Smooth muscle cell (in vitro differentiated cells): ENCODE measurements around the gene PTPRD. TPM values are rescaled to one million over a fixed set of nuclear protein-coding genes. Genes with fewer than 3 reads are reported as not detected.

ENCODE experiments used
- DNase-seq: peaks from one replicate; lab custom pipeline; 2025; ENCODE audit not compliant: unreplicated experiment; lab: John Stamatoyannopoulos, UW
- H2AFZ ChIP-seq: fragments of 200-600 bp; sonication (generic); 2 replicates; pipeline ENCODE4 v1.6.0; 2016; ENCODE audit warnings: antibody characterized with exemption, low read depth, mild to moderate bottlenecking
- H3F3A ChIP-seq: fragments of 200-600 bp; sonication (generic); 2 replicates; pipeline ENCODE4 v1.6.0; 2017; ENCODE audit warnings: antibody characterized with exemption, low read depth
- H3K27ac ChIP-seq: fragments of 200-600 bp; sonication (generic); 2 replicates; pipeline ENCODE4 v1.5.1; 2016; ENCODE audit warnings: low read depth, mild to moderate bottlenecking
- H3K27me3 ChIP-seq: fragments of 200-600 bp; sonication (generic); 2 replicates; pipeline ENCODE4 v1.6.1; 2016; ENCODE audit warnings: low read depth, mild to moderate bottlenecking
- H3K36me3 ChIP-seq: fragments of 200-600 bp; sonication (generic); 2 replicates; pipeline ENCODE4 v1.5.1; 2016; ENCODE audit warnings: low read depth
- H3K4me1 ChIP-seq: fragments of 200-600 bp; sonication (generic); 2 replicates; pipeline ENCODE4 v1.5.1; 2016; ENCODE audit warnings: low read depth
- H3K4me2 ChIP-seq: fragments of 200-600 bp; sonication (generic); 2 replicates; pipeline ENCODE4 v1.6.0; 2016; ENCODE audit warnings: mild to moderate bottlenecking
- H3K4me3 ChIP-seq: fragments of 200-600 bp; sonication (generic); 2 replicates; pipeline ENCODE4 v1.5.1; 2016; ENCODE audit warnings: mild to moderate bottlenecking
- H3K79me2 ChIP-seq: fragments of 200-600 bp; sonication (generic); 2 replicates; pipeline ENCODE4 v1.6.0; 2016; ENCODE audit warnings: low read depth, mild to moderate bottlenecking
- H3K9ac ChIP-seq: fragments of 200-600 bp; sonication (generic); 2 replicates; pipeline ENCODE4 v1.6.0; 2016; ENCODE audit warnings: low read depth
- H3K9me3 ChIP-seq: fragments of 200-600 bp; sonication (generic); replicated peaks from 2 replicates; pipeline ENCODE4 v1.5.1; 2016; ENCODE audit warnings: low read depth
- H4K20me1 ChIP-seq: fragments of 200-600 bp; sonication (generic); 2 replicates; pipeline ENCODE4 v1.6.0; 2016; ENCODE audit warnings: low read depth
- WGBS: methylation state at CpG from one replicate; pipeline ENCODE4 v1.1.7; 2016; ENCODE audit warnings: low lambda C conversion rate; 5-methylcytosine and 5-hydroxymethylcytosine counted together
- polyA plus RNA-seq: library from polyadenylated mRNA; unstranded; fragments of >200 nt; fragmentation: Nextera tagmentation; extraction: Ambion mirVana; gene quantifications from 2 replicates; pipeline ENCODE4 v1.2.1, GENCODE V29; 2016
- total RNA-seq: library from RNA; depleted of rRNA; stranded (reverse); fragments of >200 nt; gene quantifications from 2 replicates; pipeline ENCODE4 v1.2.3, GENCODE V29; 2014
- TF ChIP-seq, protein P1 (sequence below): fragments of 200-600 bp; sonication (generic); IDR thresholded peaks from 2 replicates; pipeline ENCODE4 v1.5.1; 2017; ENCODE audit warnings: borderline replicate concordance, mild to moderate bottlenecking, antibody characterized with exemption; ENCODE audit not compliant: insufficient read depth, poor library complexity, severe bottlenecking

PTPRD gene
- total and polyA plus RNA-seq, 2 experiments from 2014 or later = 6.5 to 61.0 TPM

DNA sequence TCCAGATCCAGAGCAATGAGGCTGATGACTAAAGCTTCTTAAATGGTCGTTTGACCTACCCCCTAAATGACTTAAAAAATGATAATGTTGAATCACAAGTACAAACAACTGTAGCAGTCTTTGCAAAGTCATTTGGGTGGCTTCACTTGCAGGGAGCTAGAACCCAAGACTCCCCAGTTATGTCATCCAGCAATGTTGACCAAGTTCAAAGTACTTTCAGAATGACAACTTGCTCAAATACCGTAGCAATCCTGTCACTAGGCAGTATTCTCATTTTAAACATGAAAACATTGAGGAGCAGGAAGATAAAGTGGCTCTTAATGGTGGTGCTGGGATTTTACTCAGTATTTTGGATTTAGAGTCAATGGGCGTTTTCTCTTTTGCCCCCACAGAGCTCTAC, 1596.2 kb downstream of the PTPRD start:
- Histone ChIP-seq H3K9me3 (no peaks in the 10 kb centered on the region), H3K79me2 (no peaks in the 10 kb centered on the region), H3K9ac (no peak overlapping the region), H3F3A (no peaks in the 10 kb centered on the region), H3K27me3 (no peaks in the 10 kb centered on the region), H3K4me1 (no peaks in the 10 kb centered on the region), H4K20me1 (no peaks in the 10 kb centered on the region), H3K27ac (no peak overlapping the region), H3K4me2 (no peak overlapping the region), H3K36me3 (no peaks in the 10 kb centered on the region), H2AFZ (no peak overlapping the region), H3K4me3 (no peak overlapping the region)
- WGBS = 92% methylated on average over 3 of the region's 3 CpGs
- no peak for DNase-seq
- TF ChIP-seq, protein P1, sequence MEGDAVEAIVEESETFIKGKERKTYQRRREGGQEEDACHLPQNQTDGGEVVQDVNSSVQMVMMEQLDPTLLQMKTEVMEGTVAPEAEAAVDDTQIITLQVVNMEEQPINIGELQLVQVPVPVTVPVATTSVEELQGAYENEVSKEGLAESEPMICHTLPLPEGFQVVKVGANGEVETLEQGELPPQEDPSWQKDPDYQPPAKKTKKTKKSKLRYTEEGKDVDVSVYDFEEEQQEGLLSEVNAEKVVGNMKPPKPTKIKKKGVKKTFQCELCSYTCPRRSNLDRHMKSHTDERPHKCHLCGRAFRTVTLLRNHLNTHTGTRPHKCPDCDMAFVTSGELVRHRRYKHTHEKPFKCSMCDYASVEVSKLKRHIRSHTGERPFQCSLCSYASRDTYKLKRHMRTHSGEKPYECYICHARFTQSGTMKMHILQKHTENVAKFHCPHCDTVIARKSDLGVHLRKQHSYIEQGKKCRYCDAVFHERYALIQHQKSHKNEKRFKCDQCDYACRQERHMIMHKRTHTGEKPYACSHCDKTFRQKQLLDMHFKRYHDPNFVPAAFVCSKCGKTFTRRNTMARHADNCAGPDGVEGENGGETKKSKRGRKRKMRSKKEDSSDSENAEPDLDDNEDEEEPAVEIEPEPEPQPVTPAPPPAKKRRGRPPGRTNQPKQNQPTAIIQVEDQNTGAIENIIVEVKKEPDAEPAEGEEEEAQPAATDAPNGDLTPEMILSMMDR = no peak

DNA sequence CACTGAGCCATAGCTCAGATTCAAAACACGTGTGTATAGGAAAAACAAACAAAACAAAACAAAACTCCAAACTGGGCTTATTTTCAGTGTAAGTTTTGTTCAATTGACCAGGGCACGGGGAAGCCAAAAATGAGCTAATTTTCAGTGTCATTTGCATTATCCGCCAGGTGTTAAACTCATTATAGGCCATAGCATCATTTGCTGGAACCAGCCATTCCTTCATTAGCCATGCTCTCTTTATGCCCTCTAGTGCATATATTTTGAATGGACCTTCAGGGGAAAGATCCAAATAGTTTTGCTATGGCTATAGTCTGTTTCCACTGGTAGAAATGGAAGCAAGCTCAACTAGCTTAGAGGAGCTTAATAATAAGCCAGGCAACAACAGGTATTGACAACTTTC, 1608.0 kb downstream of the PTPRD start:
- H3K79me2 ChIP-seq = no peaks in the 10 kb centered on the region
- no peak overlapping the region for H3K4me3 ChIP-seq
- no peak for DNase-seq
- H3K27ac ChIP-seq = no peak overlapping the region
- no peaks in the 10 kb centered on the region for H3K27me3 ChIP-seq
- no peak overlapping the region for H3K4me2 ChIP-seq
- no peaks in the 10 kb centered on the region for H3K36me3 ChIP-seq
- no peaks in the 10 kb centered on the region for H4K20me1 ChIP-seq
- TF ChIP-seq, protein P1 = peak; percentile 16
- no peak overlapping the region for H3K9ac ChIP-seq
- no peaks in the 10 kb centered on the region for H3K4me1 ChIP-seq
- WGBS = 90% methylated on average over 3 of the region's 3 CpGs
- no peaks in the 10 kb centered on the region for H3K9me3 ChIP-seq
- no peak overlapping the region for H2AFZ ChIP-seq
- H3F3A ChIP-seq = no peaks in the 10 kb centered on the region

DNA sequence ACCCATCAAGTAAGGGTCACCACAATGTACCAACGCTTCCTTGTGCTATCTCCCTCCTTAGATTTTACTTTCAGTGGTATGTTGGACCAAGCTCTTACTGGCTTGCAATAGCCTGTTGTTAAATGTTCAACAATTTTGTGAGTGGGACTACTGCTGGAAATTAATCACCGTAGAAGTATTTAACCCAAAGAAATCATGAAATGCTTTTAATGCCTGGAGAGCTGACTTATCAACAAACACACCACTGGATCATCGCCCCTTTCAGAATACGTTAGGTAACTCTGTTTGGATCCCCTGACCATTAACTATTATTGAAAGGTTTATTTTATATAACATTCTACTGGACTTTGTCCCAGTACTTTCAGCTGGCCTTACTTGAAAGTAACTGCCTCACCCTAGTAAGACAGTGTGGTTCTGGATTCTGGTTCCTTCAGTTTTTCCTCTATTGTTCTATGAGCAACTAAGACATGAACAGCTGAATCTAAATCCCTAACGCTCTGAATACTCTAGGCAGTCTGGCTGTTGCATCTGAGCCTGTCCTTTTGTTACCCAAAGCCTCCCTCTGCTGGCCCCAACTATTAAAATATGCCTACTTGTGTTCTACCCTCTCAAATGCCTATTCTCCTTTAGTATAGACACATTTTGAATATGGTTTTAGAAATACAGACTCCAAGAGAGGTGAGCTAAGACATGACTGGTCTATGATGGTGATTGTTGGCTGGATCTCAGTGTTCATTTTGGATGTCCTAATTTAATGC, 1609.8 kb downstream of the PTPRD start:
- 58% methylated on average over 5 of the region's 5 CpGs for WGBS
- Histone ChIP-seq H3F3A (no peaks in the 10 kb centered on the region), H3K4me3 (no peak overlapping the region), H2AFZ (no peak overlapping the region), H4K20me1 (no peaks in the 10 kb centered on the region), H3K9me3 (no peaks in the 10 kb centered on the region), H3K36me3 (no peaks in the 10 kb centered on the region), H3K9ac (no peak overlapping the region), H3K4me1 (no peaks in the 10 kb centered on the region), H3K27me3 (no peaks in the 10 kb centered on the region), H3K79me2 (no peaks in the 10 kb centered on the region), H3K27ac (no peak overlapping the region), H3K4me2 (peak overlapping the region; percentile 28)
- TF ChIP-seq, protein P1 = peak; percentile 38
- DNase-seq = no peak

DNA sequence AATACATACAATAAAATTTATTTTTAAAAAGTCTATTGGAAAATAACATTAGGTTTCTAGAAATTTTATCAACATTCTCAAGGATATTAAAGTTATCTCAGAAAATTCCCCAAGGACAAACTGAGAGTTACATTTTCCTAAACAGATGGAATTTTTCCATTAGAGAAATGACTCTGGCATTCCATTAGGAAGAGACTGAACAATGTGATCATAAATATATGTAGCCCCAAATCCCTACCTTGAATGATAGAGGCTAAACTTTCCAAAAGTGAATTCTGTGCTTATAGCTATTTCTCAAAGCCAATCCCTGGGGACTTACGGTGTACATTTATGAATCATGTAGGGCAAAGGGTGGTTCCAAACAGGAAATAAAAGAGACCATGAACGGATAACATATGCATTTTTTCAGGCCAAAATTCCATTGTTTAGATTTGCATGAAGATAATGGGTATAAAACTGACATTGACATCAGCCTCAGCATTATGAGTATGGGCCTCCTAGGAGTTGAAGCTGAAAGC, 1632.2 kb downstream of the PTPRD start:
- Histone ChIP-seq H3K27me3 (no peaks in the 10 kb centered on the region), H3K4me2 (no peak overlapping the region), H4K20me1 (no peaks in the 10 kb centered on the region), H3K4me3 (no peak overlapping the region), H3K9ac (no peak overlapping the region), H3K36me3 (no peaks in the 10 kb centered on the region), H3K79me2 (no peaks in the 10 kb centered on the region), H2AFZ (no peak overlapping the region), H3K4me1 (no peaks in the 10 kb centered on the region), H3K9me3 (no peaks in the 10 kb centered on the region), H3K27ac (no peak overlapping the region), H3F3A (no peaks in the 10 kb centered on the region)
- TF ChIP-seq, protein P1 = no peak
- 47% methylated on average over 2 of the region's 2 CpGs for WGBS
- no peak for DNase-seq
